DMS53 treated with DMSO at 0.1 percent for 48 hours (cell line): ENCODE data around the gene ERC1.
"Not testable (repeated sequence)": the region's sequence is repeated elsewhere in the genome, so short reads cannot be mapped to it uniquely, and the experiment has no call there.

Experiments
- DNase-seq: peaks from one replicate; lab custom pipeline; 2025; ENCODE audit not compliant: unreplicated experiment; lab: John Stamatoyannopoulos, UW

The ERC1 gene

DNA sequence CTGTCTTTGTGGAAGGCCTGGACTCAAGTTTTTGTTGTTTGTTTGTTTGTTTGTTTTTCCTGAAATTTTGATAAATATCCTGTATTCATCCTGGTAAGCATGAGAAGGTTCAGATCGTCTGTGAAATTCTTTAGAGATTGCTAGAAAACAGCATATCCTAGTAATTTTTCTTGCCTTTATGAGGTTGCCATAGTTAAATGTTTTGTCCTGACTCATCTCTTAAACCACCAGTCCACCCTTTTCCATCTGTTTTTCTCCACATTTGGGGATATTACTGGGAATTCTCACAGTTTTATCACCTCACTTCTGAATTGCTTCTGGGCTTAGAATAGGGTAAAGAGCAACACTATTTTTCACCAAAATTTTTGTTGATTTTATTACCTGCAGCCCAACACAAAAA is 355.1 kb downstream of the ERC1 start:
- no peak for DNase-seq

DNA sequence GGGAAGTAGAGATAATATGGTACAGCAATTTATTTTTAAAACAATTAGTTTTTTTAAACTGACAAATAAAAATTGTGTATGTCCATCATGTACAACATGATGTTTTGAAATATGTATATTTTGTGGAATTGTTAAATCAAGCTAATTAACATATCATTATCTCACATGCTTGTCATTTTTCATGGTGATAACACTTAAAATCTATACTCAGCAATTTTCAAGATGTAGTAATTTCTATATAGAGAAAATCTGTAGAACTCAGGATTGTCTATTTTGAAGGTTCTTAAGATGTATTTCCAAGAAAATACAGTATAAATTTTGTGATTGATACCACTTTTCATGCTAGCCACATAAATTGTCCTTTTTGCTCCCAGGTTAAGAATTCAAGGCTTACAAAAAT is 356.3 kb downstream of the ERC1 start:
- DNase-seq, result no peak

DNA sequence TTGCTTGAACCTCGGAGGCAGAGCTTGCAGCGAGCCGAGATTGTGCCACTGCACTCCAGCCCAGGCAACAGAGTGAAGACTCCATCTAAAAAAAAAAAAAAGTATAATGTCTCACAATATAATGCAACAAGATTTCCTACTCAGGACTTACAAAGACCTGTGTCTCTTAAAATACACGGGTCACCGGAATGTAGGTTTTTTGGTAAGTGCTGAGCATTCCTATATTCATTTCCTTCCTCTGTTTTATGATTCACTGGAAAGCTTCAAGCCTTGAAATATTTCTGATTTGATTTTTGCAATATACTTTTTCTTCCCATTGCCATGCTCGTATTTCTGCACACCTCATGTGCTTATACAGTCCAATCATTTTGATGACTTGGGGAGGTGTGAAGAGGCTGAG is 357.6 kb downstream of the ERC1 start:
- no peak for DNase-seq

DNA sequence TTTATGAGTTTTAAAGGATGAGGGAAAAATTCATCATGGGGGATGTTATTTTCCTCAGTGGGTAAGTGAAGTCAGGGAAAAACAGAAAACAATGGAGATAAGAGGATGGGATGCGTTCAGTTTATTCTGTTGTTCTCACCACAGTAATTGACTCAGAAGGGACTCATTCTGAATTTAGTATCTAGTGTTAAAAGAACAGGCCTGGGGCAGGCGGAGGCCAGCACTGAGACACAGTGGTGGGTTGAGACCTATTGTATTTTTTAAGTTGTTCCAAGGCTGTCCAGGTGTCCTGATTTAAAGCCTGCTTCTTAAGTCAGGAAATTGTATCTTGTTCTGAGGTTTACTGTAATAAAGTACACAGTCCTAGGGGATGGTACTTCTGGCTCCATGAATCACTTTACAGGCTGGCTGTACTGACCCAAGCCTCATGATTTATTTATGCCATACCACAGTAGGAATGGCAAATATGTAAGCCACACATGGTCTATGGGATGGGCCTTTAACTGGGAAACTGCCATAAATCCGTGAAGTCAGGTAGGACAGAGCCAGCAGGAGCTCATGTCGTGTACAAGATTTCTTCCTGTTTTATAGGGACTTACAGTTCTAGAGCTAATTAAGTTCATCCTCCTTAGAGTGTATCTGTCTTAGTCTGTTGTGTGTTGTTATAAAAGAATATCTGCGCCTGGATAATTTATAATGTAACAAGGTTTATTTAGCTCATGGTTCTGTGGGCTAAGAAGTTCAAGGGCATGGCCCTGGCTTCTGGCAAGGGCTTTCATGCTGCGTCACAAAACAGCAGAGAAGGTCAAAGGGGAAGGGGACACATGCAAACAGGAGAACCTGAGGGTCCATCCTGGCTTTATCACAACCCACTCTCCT is 359.3 kb downstream of the ERC1 start:
- DNase-seq, result no peak

DNA sequence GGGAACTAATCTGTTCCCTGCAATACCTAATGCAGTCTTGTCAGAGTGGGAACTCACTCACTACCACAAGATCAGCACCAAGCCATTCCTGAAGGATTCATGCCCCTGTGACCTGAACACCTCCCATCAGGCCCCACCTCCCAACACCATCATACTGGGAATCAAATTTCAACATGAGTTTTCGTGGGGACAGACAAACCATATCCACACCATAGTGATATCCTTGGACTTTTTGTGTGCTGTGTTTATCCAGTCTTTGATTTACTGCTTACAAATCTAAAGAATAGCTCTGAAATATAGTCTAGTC is 359.9 kb downstream of the ERC1 start:
- DNase-seq, result no peak

DNA sequence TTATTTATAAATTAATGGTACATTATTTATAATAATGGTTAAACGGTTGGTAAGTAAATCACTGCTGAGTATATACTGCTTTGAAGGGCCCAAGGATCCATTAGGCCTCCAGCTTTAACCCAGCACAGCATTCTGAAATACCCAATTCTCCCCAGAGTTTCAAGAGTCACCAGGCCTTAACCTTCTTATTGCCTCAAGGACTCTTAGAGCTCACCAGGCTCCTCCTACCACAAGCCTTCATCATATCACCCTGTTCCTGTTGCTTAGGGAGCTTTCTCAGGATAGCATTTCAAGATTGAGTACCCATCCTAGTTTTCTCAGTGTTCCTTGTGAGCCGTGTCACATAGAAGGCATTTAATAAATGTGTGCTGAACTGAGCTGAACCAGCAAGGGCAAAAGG is 360.9 kb downstream of the ERC1 start:
- DNase-seq, result no peak

DNA sequence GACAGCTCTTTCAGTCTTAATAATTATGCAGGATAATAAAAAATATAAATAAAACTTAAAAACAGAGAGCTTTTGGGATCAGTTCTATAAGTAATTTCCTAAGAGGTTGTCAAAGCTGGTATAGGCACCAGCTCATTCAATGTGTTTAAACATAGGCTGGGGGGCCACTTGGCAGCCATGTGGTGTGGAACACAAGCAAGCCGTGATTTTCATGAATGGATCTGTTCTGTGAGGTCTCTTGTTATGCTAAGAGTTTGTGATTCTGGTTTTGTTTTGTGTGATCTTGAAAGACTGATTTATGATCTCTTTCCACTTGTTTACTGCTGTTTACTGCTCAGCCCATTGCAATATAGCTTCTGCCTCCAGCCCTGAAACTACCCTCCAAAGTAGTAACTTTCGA is 362.4 kb downstream of the ERC1 start:
- no peak for DNase-seq

DNA sequence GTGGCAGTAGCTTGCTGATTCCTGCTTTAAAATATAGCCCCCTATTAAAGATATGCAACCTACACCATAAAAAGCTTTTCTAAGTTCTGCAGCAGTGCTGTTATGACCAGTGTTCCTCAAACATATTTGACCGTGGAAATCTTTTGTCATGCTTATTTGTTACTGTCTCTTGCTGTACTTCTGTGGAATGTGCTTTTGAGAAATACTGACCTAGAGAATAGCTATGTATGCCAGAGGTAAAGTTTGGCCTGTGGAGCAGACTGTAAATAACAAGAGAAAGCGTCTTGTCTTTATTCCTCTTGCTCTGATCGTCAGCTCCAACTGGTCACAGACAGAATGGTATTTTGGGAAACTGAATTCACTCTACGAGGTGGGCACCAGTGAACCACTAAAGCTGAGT is 364.4 kb downstream of the ERC1 start:
- no peak for DNase-seq

DNA sequence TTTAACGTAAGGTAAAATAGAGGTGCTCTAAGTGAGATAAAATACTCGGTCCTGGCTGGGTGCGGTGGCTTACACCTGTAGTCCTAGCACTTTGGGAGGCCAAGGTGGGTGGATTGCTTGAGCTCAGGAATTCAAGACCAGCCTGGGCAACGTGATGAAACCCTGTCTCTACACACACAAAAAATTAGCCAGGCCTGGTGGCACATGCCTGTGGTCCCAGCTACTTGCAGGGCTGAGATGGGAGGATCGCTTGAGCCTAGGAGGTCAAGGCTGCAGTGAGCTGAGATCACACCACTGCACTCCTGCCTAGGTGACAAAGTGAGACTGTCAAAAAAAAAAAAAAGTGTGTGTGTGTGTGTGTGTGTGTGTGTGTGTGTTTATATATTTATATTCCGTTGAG is 364.8 kb downstream of the ERC1 start:
- DNase-seq, result not testable (repeated sequence)

DNA sequence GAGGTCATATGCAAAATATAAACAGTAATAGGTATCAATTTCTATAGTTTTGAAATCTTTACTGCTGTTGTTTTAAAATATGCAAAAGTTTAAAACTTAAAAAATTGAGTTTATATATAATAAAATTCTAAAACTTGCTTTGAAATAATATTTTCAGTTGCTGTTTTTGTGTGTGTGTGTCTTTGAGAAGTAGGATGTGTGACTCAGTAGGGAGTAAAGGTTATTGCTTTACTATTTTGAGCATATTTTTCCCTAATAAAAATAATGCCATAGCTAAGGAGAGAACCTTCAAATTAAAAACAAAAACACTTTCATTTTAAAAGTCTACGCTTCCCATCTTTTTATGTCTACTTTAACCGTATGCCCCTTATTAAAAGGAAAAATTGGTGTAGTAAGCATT is 365.3 kb downstream of the ERC1 start:
- no peak for DNase-seq

DNA sequence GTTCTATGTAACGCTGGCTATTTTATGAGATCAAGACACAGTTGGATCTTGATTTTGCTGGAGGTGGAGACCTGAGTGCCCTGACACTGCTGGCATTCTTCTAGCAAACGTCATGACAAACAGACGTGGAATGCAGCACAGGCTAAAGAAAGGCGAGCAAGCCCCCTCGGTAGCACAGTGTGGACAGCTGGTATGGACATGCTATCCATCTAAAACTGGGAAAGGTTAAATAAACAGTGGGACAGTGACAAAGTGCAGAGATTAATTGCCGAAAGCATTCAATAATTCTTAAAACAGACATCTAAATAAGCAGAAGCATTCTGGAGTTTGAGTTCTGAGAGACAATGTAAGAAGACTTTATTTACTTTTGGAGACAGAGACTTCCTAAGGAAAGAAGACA is 366.1 kb downstream of the ERC1 start:
- no peak for DNase-seq

DNA sequence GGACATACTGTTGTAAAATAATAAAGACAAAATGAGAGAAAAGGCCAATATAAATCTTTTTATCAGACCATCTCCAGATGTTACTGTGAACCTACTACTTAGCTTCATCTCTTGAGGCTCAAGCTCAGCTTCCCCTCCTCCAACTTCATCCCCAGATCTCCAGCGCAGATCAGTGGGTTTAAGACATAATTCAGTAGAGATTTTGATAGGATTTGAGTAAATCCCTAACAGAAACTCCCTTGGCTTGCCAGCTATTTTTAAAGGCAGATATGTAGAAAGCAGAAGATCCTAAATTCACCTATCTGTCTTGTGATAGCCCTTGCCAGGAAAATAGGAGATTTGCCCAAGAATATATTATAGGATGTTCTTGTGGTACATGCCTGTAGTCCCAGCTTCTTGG is 366.7 kb downstream of the ERC1 start:
- DNase-seq, result no peak

DNA sequence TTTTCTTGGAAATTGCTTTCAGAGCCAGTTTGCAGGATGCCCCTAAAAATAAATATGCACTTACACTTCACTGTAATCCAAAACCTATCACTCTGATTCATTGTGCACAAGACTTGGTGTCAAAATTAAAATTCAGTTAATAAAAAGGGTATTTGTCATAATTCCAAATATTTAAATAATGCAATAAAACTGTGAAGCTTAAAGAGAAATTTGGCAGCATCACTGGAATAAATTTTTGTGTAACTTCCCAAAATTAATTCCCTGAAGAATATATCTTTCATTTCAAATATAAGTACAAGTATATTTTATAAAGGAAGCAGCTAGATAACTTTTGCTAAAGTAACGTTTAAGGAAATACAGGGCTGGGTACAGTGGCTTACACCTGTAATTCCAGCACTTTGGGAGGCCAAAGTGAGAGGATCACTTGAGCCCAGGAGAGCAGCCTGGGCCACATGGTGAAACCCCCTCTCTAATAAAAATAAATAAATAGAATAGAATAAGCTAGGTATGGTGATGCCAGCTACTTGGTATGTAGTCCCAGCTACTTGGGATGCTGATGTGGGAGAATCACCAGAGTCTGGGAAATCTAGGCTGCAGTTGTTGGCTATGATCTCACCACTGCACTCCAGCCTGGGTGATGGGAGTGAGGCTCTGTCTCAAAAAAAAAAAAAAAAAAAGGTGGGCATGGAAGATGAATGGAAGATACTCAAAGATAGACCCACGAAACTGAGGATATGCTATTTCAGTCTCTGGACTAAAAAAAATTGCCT is 369.6 kb downstream of the ERC1 start:
- no peak for DNase-seq

DNA sequence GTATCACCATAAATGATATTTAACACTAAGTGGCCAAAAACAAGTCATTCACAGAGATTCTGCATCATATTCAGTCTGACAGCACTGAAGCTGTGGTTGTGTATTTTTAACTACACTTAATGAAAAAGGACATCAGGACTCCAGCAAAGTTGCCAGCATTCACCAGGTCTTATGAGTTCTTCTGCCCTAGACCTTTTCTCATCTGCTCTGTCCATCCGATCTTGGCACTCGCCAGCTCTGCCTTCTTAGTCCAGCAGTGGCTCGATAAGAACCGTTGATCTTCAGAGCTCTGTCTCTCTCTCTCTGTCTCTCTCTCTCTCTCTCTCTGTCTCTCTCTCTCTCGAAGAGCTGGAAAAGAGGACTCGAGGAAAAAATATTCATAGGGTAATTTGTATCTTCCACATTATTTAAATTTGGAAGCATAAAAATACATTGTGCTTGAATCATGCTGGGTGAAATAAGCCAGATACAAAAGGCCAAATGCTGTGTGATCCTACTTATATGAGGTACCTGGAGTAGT is 371.2 kb downstream of the ERC1 start:
- no peak for DNase-seq

DNA sequence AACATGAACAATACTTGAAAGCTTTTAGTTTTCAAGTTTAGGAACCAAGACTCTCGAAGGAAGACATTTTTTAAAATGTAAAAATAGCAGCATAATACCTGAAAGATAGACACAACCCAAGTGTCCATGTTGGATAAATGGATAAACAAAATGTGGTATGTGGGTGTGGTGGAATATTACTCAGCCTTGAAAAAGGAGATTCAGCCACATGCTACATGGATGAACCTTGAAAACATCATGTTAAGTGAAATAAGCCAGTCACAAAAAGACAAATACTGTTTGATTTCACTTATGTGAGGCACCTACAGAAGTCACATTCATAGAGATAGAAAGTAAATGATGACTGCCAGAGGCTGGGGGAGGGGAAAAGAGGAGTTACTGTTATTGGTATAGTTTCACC is 374.7 kb downstream of the ERC1 start:
- DNase-seq, result no peak

DNA sequence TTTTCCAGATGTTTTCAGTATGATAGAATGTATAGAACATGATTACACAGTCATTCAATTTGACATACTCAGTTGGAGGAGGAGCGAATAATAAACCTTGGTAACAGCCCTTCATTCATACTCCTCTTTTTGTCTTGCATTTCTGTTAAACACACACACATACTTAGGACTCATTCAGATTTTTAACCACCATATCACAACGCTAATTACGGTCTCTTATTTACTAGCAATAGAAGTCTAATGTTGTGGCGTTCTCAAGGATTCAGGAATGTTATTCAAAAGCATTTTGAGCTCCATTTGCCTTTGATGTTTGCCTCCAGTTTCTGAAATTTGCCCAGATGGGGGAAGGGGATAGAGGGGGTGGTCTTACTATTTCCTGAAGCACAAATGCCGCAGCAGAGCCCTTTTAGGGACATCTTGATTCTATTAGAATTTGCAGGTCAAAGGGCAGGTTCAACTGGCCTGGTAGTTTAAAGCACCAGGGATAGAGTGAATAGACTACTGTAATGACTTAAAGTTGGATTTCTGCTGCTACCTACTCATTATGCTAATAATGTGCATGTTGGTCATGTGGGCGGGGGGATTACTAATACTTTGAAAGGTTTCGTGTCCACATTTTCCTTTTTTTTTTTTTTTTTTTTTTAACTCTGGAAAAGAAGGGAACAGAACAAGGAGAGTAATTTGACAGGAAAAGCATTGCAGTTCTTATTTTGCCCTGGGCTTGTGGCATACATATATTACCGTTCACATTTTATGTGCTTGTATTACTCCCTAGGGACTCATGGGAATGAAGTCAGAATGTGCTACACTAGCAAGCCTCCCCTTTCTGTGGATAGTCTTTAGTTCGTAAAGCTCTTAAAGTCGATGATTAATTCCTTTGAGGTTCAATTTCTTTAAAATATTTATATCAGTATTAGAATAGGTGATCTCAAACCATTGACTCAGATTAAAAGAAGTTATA is 376.6 kb downstream of the ERC1 start:
- DNase-seq, result no peak

DNA sequence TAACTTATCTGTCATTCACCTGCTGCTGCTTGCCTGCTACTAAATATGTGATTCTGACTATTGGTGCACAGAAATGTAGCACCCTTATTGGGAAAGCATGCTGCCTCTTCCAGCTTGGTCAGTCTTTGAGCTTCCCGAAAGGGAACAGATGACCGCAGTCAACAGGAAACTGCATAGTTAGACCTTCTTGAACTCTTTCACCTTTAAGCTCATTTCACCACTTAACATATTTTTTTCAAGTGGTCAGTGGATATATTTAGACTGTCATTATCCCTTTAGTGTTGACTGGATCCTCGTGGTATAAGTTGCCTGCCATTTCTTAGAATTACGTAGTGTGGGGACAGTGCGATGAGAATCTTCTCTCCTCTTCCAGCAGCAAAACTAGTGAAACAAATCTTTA is 378.4 kb downstream of the ERC1 start:
- DNase-seq, result no peak

DNA sequence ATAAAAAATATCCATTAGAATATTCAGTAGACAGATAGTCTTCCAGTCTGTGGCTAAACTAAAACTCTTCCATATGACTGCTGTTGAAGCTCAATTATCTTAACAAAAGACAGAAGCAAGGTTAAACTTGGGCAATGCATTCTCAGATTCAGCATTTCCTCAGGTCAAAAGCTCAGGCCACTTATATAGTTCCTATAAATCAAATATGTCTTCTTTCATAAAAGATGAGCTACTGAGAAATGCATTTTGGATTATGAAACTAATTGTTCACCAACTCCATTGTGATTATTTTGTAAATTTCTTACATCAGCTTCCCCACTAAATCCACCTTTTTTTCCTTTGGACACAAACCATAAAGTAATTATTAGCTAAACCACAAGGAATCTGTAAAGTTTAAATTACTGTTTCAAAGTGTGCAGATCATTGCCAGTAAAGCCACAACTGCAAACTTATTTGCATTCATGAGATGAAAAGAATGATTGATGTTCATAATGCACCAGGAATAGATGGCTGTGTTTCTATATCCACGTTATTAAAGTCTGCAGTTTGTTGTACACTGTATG is 379.0 kb downstream of the ERC1 start:
- DNase-seq, result no peak

DNA sequence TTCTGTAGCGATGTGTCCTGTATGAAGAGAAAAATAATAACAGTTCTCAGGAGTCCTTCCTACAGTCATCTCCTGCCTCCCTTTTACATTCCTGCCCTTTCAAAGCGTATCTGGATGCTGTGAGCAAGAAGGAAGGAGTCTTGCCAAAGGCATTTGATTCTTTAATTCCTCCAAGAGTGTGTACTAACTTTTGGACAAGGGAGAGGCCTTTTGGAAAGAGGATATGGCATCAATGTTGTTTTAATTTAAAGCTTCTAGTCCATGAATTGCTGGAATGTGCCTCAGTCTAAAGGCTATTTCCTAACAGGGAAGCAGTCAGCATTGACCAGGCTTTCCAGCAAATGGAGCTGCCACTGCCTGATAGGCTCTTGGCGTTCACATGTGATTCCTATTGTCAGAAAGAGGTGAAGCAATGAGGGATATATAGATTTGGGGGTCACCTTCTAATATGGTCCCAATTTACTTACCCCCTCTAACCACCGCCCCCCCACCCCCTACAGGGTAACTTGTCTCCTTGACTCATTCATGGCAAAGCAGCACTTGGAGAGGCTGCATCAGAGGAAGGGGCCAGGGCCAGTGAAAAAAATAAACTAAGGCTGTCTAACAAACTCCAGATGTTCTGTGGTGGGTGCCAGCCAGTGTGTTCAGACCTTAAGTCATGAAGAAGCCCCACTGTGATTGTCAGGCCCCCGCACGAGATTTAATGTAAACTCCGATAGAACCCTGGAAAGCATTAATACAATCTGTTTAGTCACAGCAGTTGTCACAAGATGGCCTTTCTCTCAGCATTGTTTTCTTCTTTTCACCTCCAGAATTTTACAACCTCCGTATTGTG is 383.1 kb downstream of the ERC1 start:
- no peak for DNase-seq

DNA sequence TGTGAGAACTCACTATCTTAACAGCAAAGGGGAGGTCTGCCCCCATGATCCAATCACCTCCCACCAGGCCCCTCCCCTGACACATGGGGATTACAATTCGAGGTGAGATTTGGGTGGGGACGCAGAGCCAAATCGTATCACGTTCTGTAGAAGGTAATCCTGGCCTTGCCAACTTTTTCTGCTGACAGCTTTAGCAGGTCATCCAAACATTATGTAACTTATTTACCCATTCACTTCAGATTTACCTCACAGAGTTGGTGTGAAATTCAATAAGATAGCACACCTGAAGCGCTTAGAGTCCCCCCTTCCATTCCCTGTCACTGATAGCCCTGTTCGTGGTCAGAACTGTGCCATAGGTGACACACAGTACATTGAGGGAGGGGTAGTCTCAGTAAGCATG is 384.3 kb downstream of the ERC1 start:
- no peak for DNase-seq
